Caco-2 (cell line): ENCODE data around the gene NUTM1. TPM values are rescaled to one million over a fixed set of nuclear protein-coding genes. Genes with fewer than 3 reads are reported as not detected.
"Not testable (repeated sequence)": the region's sequence is repeated elsewhere in the genome, so short reads cannot be mapped to it uniquely, and the experiment has no call there.

Experiments used
- BruUV-seq: library from RNA; stranded (reverse); fragments of 400-500 nt; replicated peaks from 2 replicates; lab custom pipeline; 2021; lab: Mats Ljungman, UMichigan
- CTCF ChIA-PET: fragments of 300-600 bp; sonication (Branson Sonifier 250); formaldehyde crosslinking; loops from one replicate; lab custom pipeline; 2022; ENCODE audit warnings: antibody characterized with exemption; lab: Charles Lee
- POLR2A ChIA-PET: fragments of 300-600 bp; sonication (Branson Sonifier 250); formaldehyde crosslinking; loops from one replicate; lab custom pipeline; 2022; ENCODE audit warnings: antibody characterized with exemption; lab: Charles Lee
- DNase-seq, 2 experiments: peaks; one replicate each; pipeline versions ENCODE4 v3.0.0 to v3.0.0-alpha.2; 2020 to 2022
- H3K27me3 ChIP-seq: replicated peaks from 2 replicates; pipeline ENCODE4 v1.6.0; 2011; ENCODE audit warnings: low read length; ENCODE audit not compliant: control insufficient read depth, insufficient read depth
- H3K36me3 ChIP-seq: 2 replicates; pipeline ENCODE4 v1.5.1; 2011; ENCODE audit warnings: low read length; ENCODE audit not compliant: control insufficient read depth, insufficient read depth
- H3K4me1 ChIP-seq: fragments of 250-450 bp; sonication (Bioruptor Pico); 2 replicates; pipeline ENCODE4 v1.5.1; 2020; ENCODE audit warnings: mild to moderate bottlenecking
- H3K4me3 ChIP-seq: 2 replicates; pipeline ENCODE4 v1.5.1; 2011; ENCODE audit warnings: low read depth, mild to moderate bottlenecking, control low read depth, low read length
- H3K9me3 ChIP-seq: fragments of 250-450 bp; sonication (Bioruptor Pico); 2 replicates; pipeline ENCODE4 v1.5.1; 2020; ENCODE audit warnings: mild to moderate bottlenecking, moderate library complexity
- H3K27ac Mint-ChIP-seq: one replicate; pipeline ENCODE4 v1.8.0; 2022; ENCODE audit warnings: mixed read lengths; ENCODE audit not compliant: unreplicated experiment
- H3K27me3 Mint-ChIP-seq: one replicate; pipeline ENCODE4 v1.8.0; 2022; ENCODE audit warnings: mixed read lengths; ENCODE audit not compliant: insufficient read depth, unreplicated experiment
- H3K36me3 Mint-ChIP-seq: one replicate; pipeline ENCODE4 v1.8.0; 2022; ENCODE audit warnings: mild to moderate bottlenecking, mixed read lengths; ENCODE audit not compliant: insufficient read depth, unreplicated experiment
- H3K4me1 Mint-ChIP-seq: one replicate; pipeline ENCODE4 v1.8.0; 2022; ENCODE audit warnings: low read depth, mixed read lengths; ENCODE audit not compliant: unreplicated experiment
- H3K4me3 Mint-ChIP-seq: one replicate; pipeline ENCODE4 v1.8.0; 2022; ENCODE audit warnings: mild to moderate bottlenecking, moderate library complexity, mixed read lengths; ENCODE audit not compliant: unreplicated experiment
- H3K9me3 Mint-ChIP-seq: one replicate; pipeline ENCODE4 v1.8.0; 2022; ENCODE audit warnings: mixed read lengths; ENCODE audit not compliant: unreplicated experiment
- CTCF ChIP-seq, 2 experiments: fragments of 200-600 bp in 1 of 2; IDR thresholded peaks; 1 replicate in 1 of 2; 2 replicates in 1 of 2; pipeline versions ENCODE4 v1.5.1 to v1.8.0; 2011 to 2022; ENCODE audit warnings: antibody characterized with exemption in 1 of 2, control low read depth in 1 of 2, inconsistent platforms in 1 of 2, low read depth in 1 of 2, low read length in 1 of 2, mild to moderate bottlenecking in 1 of 2, moderate library complexity in 1 of 2; ENCODE audit not compliant: insufficient read depth in 1 of 2, severe bottlenecking in 1 of 2, unreplicated experiment in 1 of 2
- intact Hi-C: fragments of 100-400 bp; cut with micrococcal nuclease; formaldehyde crosslinking; loops from one replicate; pipeline ENCODE4 v1.10.0; 2022; ENCODE audit not compliant: unreplicated experiment
- total RNA-seq: library from RNA; stranded (reverse); gene quantifications from 2 replicates; pipeline ENCODE4 v1.2.3, GENCODE V29; 2022

The NUTM1 gene
- total RNA-seq, 1 experiment from 2014 or later, result not detected

GRCh38 chr15:34347951-34348638, 5.0 kb downstream of the NUTM1 start:
- Mint-ChIP-seq H3K27ac (no peak overlapping the region), H3K4me1 (no peaks in the 10 kb centered on the region), H3K27me3 (no peaks in the 10 kb centered on the region), H3K4me3 (no peak overlapping the region), H3K36me3 (no peaks in the 10 kb centered on the region), H3K9me3 (no peaks in the 10 kb centered on the region)
- H3K36me3 ChIP-seq, result no peaks in the 10 kb centered on the region
- no peak for DNase-seq
- no TSS peak for BruUV-seq
- H3K27me3 ChIP-seq, result no peaks in the 10 kb centered on the region
- intact Hi-C loops, result no loop called here
- ChIA-PET POLR2A (no interaction called here), CTCF (interaction anchor here (0.8 kb wide), 1 partner anchor 20 kb away, joined by 3 read pairs; no protein-coding TSS in a partner anchor)
- TF ChIP-seq CTCF (IDR thresholded peaks at IDR 0.05; ENCODE audit: insufficient read depth in 1 of 2, low read depth in 1 of 2, low read length in 1 of 2, severe bottlenecking in 1 of 2, unreplicated experiment in 1 of 2), result no peak
- H3K4me1 ChIP-seq, result no peaks in the 10 kb centered on the region
- no peak overlapping the region for H3K4me3 ChIP-seq
- H3K9me3 ChIP-seq, result no peaks in the 10 kb centered on the region

- no peaks in the 10 kb centered on the region for H3K4me1 ChIP-seq
- POLR2A ChIA-PET, result no interaction called here
- no peak overlapping the region for H3K27ac Mint-ChIP-seq
- CTCF ChIA-PET, result interaction anchor here (0.8 kb wide), 1 partner anchor 19 kb away, joined by 3 read pairs; no protein-coding TSS in a partner anchor
- H3K27me3 ChIP-seq, result no peaks in the 10 kb centered on the region
- no peaks in the 10 kb centered on the region for H3K36me3 ChIP-seq
- no peaks in the 10 kb centered on the region for H3K4me1 Mint-ChIP-seq
- H3K4me3 Mint-ChIP-seq, result no peak overlapping the region
- H3K36me3 Mint-ChIP-seq, result no peaks in the 10 kb centered on the region
- H3K9me3 ChIP-seq, result no peaks in the 10 kb centered on the region
- intact Hi-C loops, result no loop called here
- no peak for TF ChIP-seq CTCF (IDR thresholded peaks at IDR 0.05; ENCODE audit: insufficient read depth in 1 of 2, low read depth in 1 of 2, low read length in 1 of 2, severe bottlenecking in 1 of 2, unreplicated experiment in 1 of 2)
- no peak for DNase-seq
- H3K27me3 Mint-ChIP-seq, result no peaks in the 10 kb centered on the region
- no peak overlapping the region for H3K4me3 ChIP-seq
- no TSS peak for BruUV-seq
- H3K9me3 Mint-ChIP-seq, result no peaks in the 10 kb centered on the region
These were observed 5.7 kb downstream of the NUTM1 start for GRCh38 chr15:34348735-34349300.

- no TSS peak for BruUV-seq
- Mint-ChIP-seq H3K9me3 (no peaks in the 10 kb centered on the region), H3K4me3 (no peak overlapping the region), H3K4me1 (no peaks in the 10 kb centered on the region), H3K27ac (no peak overlapping the region), H3K36me3 (no peaks in the 10 kb centered on the region), H3K27me3 (no peaks in the 10 kb centered on the region)
- Histone ChIP-seq H3K4me1 (no peaks in the 10 kb centered on the region), H3K4me3 (no peak overlapping the region), H3K27me3 (no peaks in the 10 kb centered on the region), H3K36me3 (no peaks in the 10 kb centered on the region), H3K9me3 (no peaks in the 10 kb centered on the region)
- intact Hi-C loops, result no loop called here
- POLR2A ChIA-PET, result no interaction called here
- no peak for TF ChIP-seq CTCF (IDR thresholded peaks at IDR 0.05; ENCODE audit: insufficient read depth in 1 of 2, low read depth in 1 of 2, low read length in 1 of 2, severe bottlenecking in 1 of 2, unreplicated experiment in 1 of 2)
- no peak for DNase-seq
- CTCF ChIA-PET, result no interaction called here
These were observed 6.7 kb downstream of the NUTM1 start for GRCh38 chr15:34349769-34350168.

GRCh38 chr15:34352996-34353395, 9.9 kb downstream of the NUTM1 start:
- H3K4me3 ChIP-seq, H3K4me1 Mint-ChIP-seq, H3K9me3 ChIP-seq, POLR2A ChIA-PET, H3K27me3 Mint-ChIP-seq, H3K27me3 ChIP-seq, H3K4me3 Mint-ChIP-seq, H3K9me3 Mint-ChIP-seq, H3K27ac Mint-ChIP-seq, DNase-seq, BruUV-seq, H3K36me3 Mint-ChIP-seq, intact Hi-C loops, H3K4me1 ChIP-seq, H3K36me3 ChIP-seq: not testable (repeated sequence)
- CTCF ChIA-PET, result interaction anchor here (0.6 kb wide), 1 partner anchor 13 kb away, joined by 3 read pairs; no protein-coding TSS in a partner anchor
